Measurements from ENCODE around the gene CRYGA.

- no peak for TF ChIP-seq CTCF (IDR thresholded peaks at IDR 0.05)
- no peak for TF ChIP-seq POLR2A (IDR thresholded peaks at IDR 0.05)
- no peak for TF ChIP-seq EP300 (IDR thresholded peaks at IDR 0.05)
Observed at GRCh38 chr2:208183972-208184705, 20.8 kb upstream of the CRYGA start.

Data from suprapubic skin (tissue), 3 donors.